ENCODE results near the gene PALM3.
A peak's percentile ranks its signal among the peaks of the same experiment; 100 is the strongest.

PALM3 gene

DNA sequence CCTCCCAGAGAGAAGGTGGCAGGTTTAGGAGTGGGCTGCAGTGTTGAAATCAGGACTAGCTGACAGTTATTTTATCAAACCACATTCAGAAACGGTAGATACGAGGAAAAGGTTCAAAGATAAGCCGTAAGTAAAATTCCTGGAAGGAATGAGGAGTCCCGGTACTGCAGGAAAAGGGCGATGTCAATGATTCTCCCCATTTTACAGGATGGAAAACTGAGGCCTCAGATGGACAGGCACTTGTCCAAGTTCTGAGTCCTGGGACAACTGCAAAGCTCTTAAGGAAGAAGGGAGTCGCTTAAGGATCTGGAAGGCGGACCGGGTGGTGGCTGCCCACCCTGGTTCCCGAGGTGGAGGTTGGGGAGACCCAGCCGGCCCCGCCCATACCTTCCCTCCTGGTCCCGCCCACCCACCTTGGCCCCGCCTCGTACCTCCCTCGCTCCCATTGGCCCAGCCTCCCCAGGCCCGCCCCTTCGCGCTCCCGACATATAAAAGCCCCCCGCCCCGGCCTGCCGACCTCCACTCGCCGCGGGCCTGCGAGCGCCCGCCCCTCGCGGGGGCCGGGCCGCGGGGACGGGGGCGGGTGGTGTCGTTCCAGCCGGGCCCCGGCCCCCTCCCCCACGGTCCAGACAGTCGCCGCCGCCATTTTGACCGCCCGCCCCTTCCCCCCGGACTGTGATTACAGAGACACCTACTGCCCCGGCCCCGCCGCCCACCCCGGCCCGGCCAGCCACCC, 56.4 kb downstream of the PALM3 start:
- H3K4me3 ChIP-seq, result peak overlapping the region; percentile 88
- no peak for TF ChIP-seq Cebpa-rat (IDR thresholded peaks at IDR 0.05)
- peaks cover 67% of the 10 kb centered on the region for H3K4me1 ChIP-seq
- H3K27me3 ChIP-seq, result no peaks in the 10 kb centered on the region
- peak overlapping the region; percentile 89 for H3K4me2 ChIP-seq
- H3K36me3 ChIP-seq, result no peaks in the 10 kb centered on the region
- H3K9ac ChIP-seq, result peak overlapping the region; percentile 61; the same call in 1 of the 2 replicates
- H4K20me1 ChIP-seq, result no peaks in the 10 kb centered on the region
- H3K27ac ChIP-seq, result peak overlapping the region; percentile 84
- no peaks in the 10 kb centered on the region for H3K9me3 ChIP-seq

- H3K4me2 ChIP-seq, result peak overlapping the region; percentile 89
- H3K9me3 ChIP-seq, result no peaks in the 10 kb centered on the region; the same call in 1 of the 2 replicates
- peak overlapping the region; percentile 88 for H3K4me3 ChIP-seq
- no peaks in the 10 kb centered on the region for H3K27me3 ChIP-seq
- peak overlapping the region; percentile 39; the same call in 1 of the 2 replicates for H3K9ac ChIP-seq
- H3K4me1 ChIP-seq, result peaks cover 75% of the 10 kb centered on the region
- no peaks in the 10 kb centered on the region for H4K20me1 ChIP-seq
- H3K27ac ChIP-seq, result peak overlapping the region; percentile 84
- no peak for TF ChIP-seq Cebpa-rat (IDR thresholded peaks at IDR 0.05)
- H3K36me3 ChIP-seq, result peaks cover 3% of the 10 kb centered on the region; the same call in 1 of the 2 replicates
These were observed 57.1 kb downstream of the PALM3 start for GRCh38 chr19:14004619-14005348.
